BLaER1 (cell line): ENCODE results near the gene RASL10B.

Experiments used
- H3K27ac ChIP-seq: shearing (Covaris generic); formaldehyde crosslinking; 2 replicates; pipeline ENCODE4 v1.8.1; 2022
- H3K27me3 ChIP-seq: shearing (Covaris generic); formaldehyde crosslinking; 2 replicates; pipeline ENCODE4 v1.8.1; 2022
- H3K36me3 ChIP-seq: shearing (Covaris generic); formaldehyde crosslinking; 2 replicates; pipeline ENCODE4 v1.8.1; 2022
- H3K4me1 ChIP-seq: shearing (Covaris generic); formaldehyde crosslinking; 2 replicates; pipeline ENCODE4 v1.8.1; 2022
- H3K4me2 ChIP-seq: shearing (Covaris generic); formaldehyde crosslinking; 2 replicates; pipeline ENCODE4 v1.8.1; 2022
- H3K4me3 ChIP-seq: shearing (Covaris generic); formaldehyde crosslinking; 2 replicates; pipeline ENCODE4 v1.8.1; 2022
- H3K9ac ChIP-seq: shearing (Covaris generic); formaldehyde crosslinking; 2 replicates; pipeline ENCODE4 v1.8.1; 2022
- H3K9me3 ChIP-seq: shearing (Covaris generic); formaldehyde crosslinking; 2 replicates; pipeline ENCODE4 v1.8.1; 2022
- H4K20me1 ChIP-seq: shearing (Covaris generic); formaldehyde crosslinking; 2 replicates; pipeline ENCODE4 v1.8.1; 2022
- Cebpa-rat ChIP-seq: shearing (Covaris generic); IDR thresholded peaks from 2 replicates; pipeline ENCODE4 v1.8.1; 2022

The RASL10B gene

GRCh38 chr17:35740216-35740615 lies 8.8 kb downstream of the RASL10B start:
- Histone ChIP-seq H3K27me3 (peaks cover 40% of the 10 kb centered on the region), H3K4me1 (0 out of 2 replicates have a peak, but pooled peaks cover 5% of the 10 kb centered on the region), H4K20me1 (peaks cover 66% of the 10 kb centered on the region)

GRCh38 chr17:35740997-35741931 lies 9.8 kb downstream of the RASL10B start:
- H3K36me3 ChIP-seq = peaks cover 2% of the 10 kb centered on the region; the same call in 1 of the 2 replicates
- peaks cover 40% of the 10 kb centered on the region for H3K27me3 ChIP-seq
- H3K9ac ChIP-seq = no peak overlapping the region
- H4K20me1 ChIP-seq = peaks cover 71% of the 10 kb centered on the region
- no peak overlapping the region for H3K4me3 ChIP-seq
- H3K9me3 ChIP-seq = no peaks in the 10 kb centered on the region
- H3K27ac ChIP-seq = no peak overlapping the region
- 0 out of 2 replicates have a peak, but pooled peaks cover 5% of the 10 kb centered on the region for H3K4me1 ChIP-seq
- H3K4me2 ChIP-seq = no peak overlapping the region
- no peak for TF ChIP-seq Cebpa-rat

More at GRCh38 chr17:35740216-35740615, 8.8 kb downstream of the RASL10B start:
- no peaks in the 10 kb centered on the region for H3K9me3 ChIP-seq
- TF ChIP-seq Cebpa-rat = no peak
- no peak overlapping the region for H3K4me2 ChIP-seq
- H3K27ac ChIP-seq = no peak overlapping the region
- peaks cover 4% of the 10 kb centered on the region; the same call in 1 of the 2 replicates for H3K36me3 ChIP-seq
- no peak overlapping the region for H3K9ac ChIP-seq
- no peak overlapping the region for H3K4me3 ChIP-seq

GRCh38 chr17:35742496-35742895 lies 11.1 kb downstream of the RASL10B start:
- Histone ChIP-seq H3K27ac (no peak overlapping the region), H3K4me3 (no peak overlapping the region), H4K20me1 (peaks cover 71% of the 10 kb centered on the region), H3K27me3 (peaks cover 40% of the 10 kb centered on the region), H3K9ac (no peak overlapping the region), H3K9me3 (no peaks in the 10 kb centered on the region), H3K4me2 (no peak overlapping the region), H3K36me3 (no peaks in the 10 kb centered on the region), H3K4me1 (0 out of 2 replicates have a peak, but pooled peaks cover 5% of the 10 kb centered on the region)
- TF ChIP-seq Cebpa-rat = no peak

- H3K36me3 ChIP-seq = no peaks in the 10 kb centered on the region
- no peak overlapping the region for H3K4me3 ChIP-seq
- TF ChIP-seq Cebpa-rat = no peak
- H4K20me1 ChIP-seq = peaks cover 69% of the 10 kb centered on the region
- H3K27me3 ChIP-seq = peaks cover 40% of the 10 kb centered on the region
- H3K9me3 ChIP-seq = no peaks in the 10 kb centered on the region
- H3K9ac ChIP-seq = no peak overlapping the region
- 0 out of 2 replicates have a peak, but pooled peaks cover 5% of the 10 kb centered on the region for H3K4me1 ChIP-seq
- H3K27ac ChIP-seq = no peak overlapping the region
- H3K4me2 ChIP-seq = no peak overlapping the region
Observed at GRCh38 chr17:35742896-35743477, 11.5 kb downstream of the RASL10B start.

GRCh38 chr17:35743626-35744328 lies 12.3 kb downstream of the RASL10B start:
- Histone ChIP-seq H3K36me3 (no peaks in the 10 kb centered on the region), H3K4me3 (no peak overlapping the region), H3K4me2 (no peak overlapping the region), H4K20me1 (peaks cover 61% of the 10 kb centered on the region), H3K9ac (no peak overlapping the region), H3K27me3 (peaks cover 48% of the 10 kb centered on the region), H3K9me3 (no peaks in the 10 kb centered on the region), H3K27ac (no peak overlapping the region), H3K4me1 (0 out of 2 replicates have a peak, but pooled peaks cover under 1% of the 10 kb centered on the region)
- TF ChIP-seq Cebpa-rat = no peak

GRCh38 chr17:35744830-35745229 lies 13.4 kb downstream of the RASL10B start:
- Histone ChIP-seq H3K36me3 (no peaks in the 10 kb centered on the region), H3K4me3 (no peak overlapping the region)

GRCh38 chr17:35745246-35745645 lies 13.8 kb downstream of the RASL10B start:
- H4K20me1 ChIP-seq = peaks cover 47% of the 10 kb centered on the region

More at GRCh38 chr17:35744830-35745229, 13.4 kb downstream of the RASL10B start:
- H3K27me3 ChIP-seq = peaks cover 57% of the 10 kb centered on the region
- peaks cover 2% of the 10 kb centered on the region for H3K4me1 ChIP-seq
- no peaks in the 10 kb centered on the region for H3K9me3 ChIP-seq
- H3K9ac ChIP-seq = no peak overlapping the region
- no peak for TF ChIP-seq Cebpa-rat
- no peak overlapping the region for H3K4me2 ChIP-seq
- no peak overlapping the region for H3K27ac ChIP-seq
- peaks cover 51% of the 10 kb centered on the region for H4K20me1 ChIP-seq

GRCh38 chr17:35745749-35746320 lies 14.4 kb downstream of the RASL10B start:
- no peak for TF ChIP-seq Cebpa-rat
- no peaks in the 10 kb centered on the region for H3K36me3 ChIP-seq
- H4K20me1 ChIP-seq = peaks cover 47% of the 10 kb centered on the region
- H3K4me1 ChIP-seq = peaks cover 10% of the 10 kb centered on the region
- no peaks in the 10 kb centered on the region for H3K9me3 ChIP-seq
- H3K27me3 ChIP-seq = peaks cover 57% of the 10 kb centered on the region
- H3K27ac ChIP-seq = no peak overlapping the region
- H3K4me2 ChIP-seq = no peak overlapping the region
- no peak overlapping the region for H3K9ac ChIP-seq
- no peak overlapping the region for H3K4me3 ChIP-seq

More at GRCh38 chr17:35745246-35745645, 13.8 kb downstream of the RASL10B start:
- no peak for TF ChIP-seq Cebpa-rat
- peaks cover 57% of the 10 kb centered on the region for H3K27me3 ChIP-seq
- no peak overlapping the region for H3K9ac ChIP-seq
- H3K27ac ChIP-seq = no peak overlapping the region
- H3K4me1 ChIP-seq = peaks cover 6% of the 10 kb centered on the region
- H3K36me3 ChIP-seq = no peaks in the 10 kb centered on the region
- H3K4me2 ChIP-seq = no peak overlapping the region
- H3K9me3 ChIP-seq = no peaks in the 10 kb centered on the region
- H3K4me3 ChIP-seq = no peak overlapping the region

GRCh38 chr17:35747540-35748017 lies 16.1 kb downstream of the RASL10B start:
- no peaks in the 10 kb centered on the region for H3K36me3 ChIP-seq
- no peak for TF ChIP-seq Cebpa-rat
- no peak overlapping the region for H3K27ac ChIP-seq
- H3K4me2 ChIP-seq = no peak overlapping the region
- peaks cover 31% of the 10 kb centered on the region for H4K20me1 ChIP-seq
- peaks cover 52% of the 10 kb centered on the region for H3K27me3 ChIP-seq
- H3K4me1 ChIP-seq = peaks cover 14% of the 10 kb centered on the region
- no peak overlapping the region for H3K4me3 ChIP-seq
- H3K9ac ChIP-seq = no peak overlapping the region
- H3K9me3 ChIP-seq = no peaks in the 10 kb centered on the region
